Thyroid gland (tissue), 4 donors: Measurements from ENCODE around the gene C1QB. TPM values are rescaled to one million over a fixed set of nuclear protein-coding genes. Genes with fewer than 3 reads are reported as not detected.

Source experiments
- DNase-seq, 2 donors: peaks; one replicate each; pipeline ENCODE4 v3.0.0-alpha.2; 2019
- H3K27ac ChIP-seq, 3 donors: fragments of 200-600 bp; sonication (generic); 1 replicate in 2 of 3; 2 replicates in 1 of 3; pipeline ENCODE4 v1.5.1; 2016 to 2019; ENCODE audit warnings: mild to moderate bottlenecking in 1 of 3, moderate library complexity in 1 of 3
- H3K27me3 ChIP-seq: fragments of 200-600 bp; sonication (generic); one replicate; pipeline ENCODE4 v1.5.1; 2019
- H3K36me3 ChIP-seq, 2 donors: fragments of 200-600 bp; sonication (generic); one replicate each; pipeline ENCODE4 v1.5.1; 2016 to 2019
- H3K4me1 ChIP-seq, 2 donors: fragments of 200-600 bp; sonication (generic); one replicate each; pipeline ENCODE4 v1.5.1; 2017 to 2019
- H3K4me3 ChIP-seq, 3 donors: fragments of 200-600 bp; sonication (generic); replicated peaks in 1 of 3; 1 replicate in 2 of 3; 2 replicates in 1 of 3; pipeline ENCODE4 v1.5.1; 2016; ENCODE audit warnings: mild to moderate bottlenecking in 1 of 3
- H3K9me3 ChIP-seq: fragments of 200-600 bp; sonication (generic); one replicate; pipeline ENCODE4 v1.5.1; 2017
- CTCF ChIP-seq, 6 experiments: fragments of 200-600 bp in 3 of 6; fragments of 450-650 bp in 3 of 6; sonication (generic) in 3 of 6; IDR thresholded peaks; one replicate each; pipeline ENCODE4 v1.5.1; 2016 to 2019; ENCODE audit warnings: antibody characterized with exemption in 6 of 6, mild to moderate bottlenecking in 2 of 6, inconsistent platforms in 1 of 6, moderate library complexity in 1 of 6
- POLR2A ChIP-seq, 2 donors: fragments of 450-650 bp; IDR thresholded peaks; one replicate each; pipeline ENCODE4 v1.6.1; 2017; ENCODE audit warnings: antibody characterized with exemption in 2 of 2, mild to moderate bottlenecking in 2 of 2, moderate library complexity in 1 of 2
- WGBS, 2 donors: methylation state at CpG; one replicate each; pipeline ENCODE4 v1.1.5; 2017; 5-methylcytosine and 5-hydroxymethylcytosine counted together
- intact Hi-C: fragments of 100-400 bp; cut with DNase I; formaldehyde crosslinking; loops from one replicate; pipeline ENCODE4 v1.15.1; 2023
- total RNA-seq, 4 donors: library from RNA; depleted of rRNA; stranded (reverse); fragments of >200 nt; gene quantifications; one replicate each; pipeline ENCODE4 v1.2.3, GENCODE V29; 2016

Gene C1QB
- total RNA-seq, 4 donors from 2014 or later = 83.4 to 258 (median 146) TPM

- DNase-seq = no peak
- H3K36me3 ChIP-seq = no peaks in the 10 kb centered on the region
- no peak overlapping the region for H3K4me3 ChIP-seq
- TF ChIP-seq POLR2A (IDR thresholded peaks at IDR 0.05) (no peak), CTCF (IDR thresholded peaks at IDR 0.05) (no peak)
- intact Hi-C loops = no loop called here
- H3K9me3 ChIP-seq = no peaks in the 10 kb centered on the region
- H3K4me1 ChIP-seq = no peaks in the 10 kb centered on the region
- H3K27me3 ChIP-seq = no peaks in the 10 kb centered on the region
- H3K27ac ChIP-seq = no peak overlapping the region
- 31 to 33% methylated on average over 9 of the region's 9 CpGs for WGBS, 2 donors
These were observed 27.6 kb upstream of the C1QB start for GRCh38 chr1:22625262-22625925.

DNA sequence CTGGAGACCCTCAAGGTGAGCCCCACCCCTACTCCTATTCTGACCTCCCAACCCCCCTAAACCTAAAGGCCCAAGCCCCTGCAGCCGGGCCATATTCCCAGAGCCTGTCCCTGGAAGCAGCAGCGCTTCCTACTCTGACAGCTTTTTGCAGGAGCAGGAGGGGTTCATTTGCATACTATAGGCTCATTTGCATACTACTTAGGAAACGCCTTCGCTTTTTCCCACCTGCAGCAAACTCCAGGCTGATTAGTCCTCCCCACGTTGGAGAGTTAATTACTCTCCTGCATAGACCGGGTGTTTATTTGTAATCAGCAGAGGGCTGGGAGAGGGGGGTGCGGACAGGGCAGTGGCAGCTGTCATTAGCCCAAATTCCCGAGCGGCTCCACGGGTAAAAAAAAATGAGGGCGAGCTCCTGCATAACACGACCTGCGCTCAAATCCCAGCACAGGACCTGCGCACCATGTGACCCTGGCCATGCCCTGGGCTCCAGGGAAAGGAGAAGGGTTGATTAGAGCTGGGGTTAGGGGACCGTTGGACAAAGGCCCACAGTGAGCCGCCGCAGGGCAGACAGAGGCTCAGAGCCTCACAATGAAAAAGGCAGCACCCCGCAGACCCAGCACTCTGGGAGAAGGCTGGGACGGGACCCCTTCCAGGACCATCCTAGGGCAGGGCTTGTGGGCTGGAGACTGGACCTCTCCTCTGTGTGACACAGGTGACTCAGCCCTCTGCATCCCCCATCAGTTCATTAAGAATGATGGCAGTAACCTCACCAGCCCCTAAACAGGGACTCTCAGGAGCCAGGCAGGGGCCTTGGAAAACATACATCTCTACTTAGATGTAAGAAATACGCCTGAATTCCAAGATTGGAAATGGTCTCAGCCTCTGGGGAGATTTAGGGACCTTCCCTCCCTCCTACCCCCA lies 26.5 kb upstream of the C1QB start:
- Histone ChIP-seq H3K4me3 (no peak overlapping the region), H3K4me1 (no peaks in the 10 kb centered on the region), H3K9me3 (no peaks in the 10 kb centered on the region), H3K36me3 (no peaks in the 10 kb centered on the region), H3K27ac (no peak overlapping the region), H3K27me3 (no peaks in the 10 kb centered on the region)
- DNase-seq = no peak
- WGBS, 2 donors = 27 to 35% methylated on average over 19 to 20 of the region's 20 CpGs
- TF ChIP-seq POLR2A (IDR thresholded peaks at IDR 0.05) (no peak), CTCF (IDR thresholded peaks at IDR 0.05) (no peak)
- intact Hi-C loops = no loop called here

DNA sequence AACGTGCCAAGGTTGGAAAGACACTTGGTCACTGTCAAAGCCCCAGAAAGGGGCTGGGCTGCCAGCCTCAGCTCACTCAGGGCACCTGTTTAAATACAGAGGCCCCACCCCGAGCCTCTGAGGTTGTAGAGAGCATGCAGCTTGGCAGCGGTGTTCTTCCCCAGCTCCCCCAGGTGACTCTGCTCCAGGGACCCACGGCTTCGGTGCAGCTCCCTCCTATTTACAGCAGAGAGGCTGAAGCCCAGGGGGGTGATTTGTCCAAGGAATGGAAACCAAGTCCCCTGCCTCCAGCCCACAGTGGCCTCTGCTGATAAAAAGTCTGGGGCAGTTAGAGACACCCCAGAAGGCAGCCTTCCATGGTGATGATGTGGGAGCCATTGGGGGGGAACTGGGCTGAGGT lies 25.7 kb upstream of the C1QB start:
- no peaks in the 10 kb centered on the region for H3K27me3 ChIP-seq
- intact Hi-C loops = no loop called here
- no peak overlapping the region for H3K4me3 ChIP-seq
- no peaks in the 10 kb centered on the region for H3K4me1 ChIP-seq
- 52 to 61% methylated on average over 5 of the region's 5 CpGs for WGBS, 2 donors
- no peaks in the 10 kb centered on the region for H3K36me3 ChIP-seq
- H3K9me3 ChIP-seq = no peaks in the 10 kb centered on the region
- no peak overlapping the region for H3K27ac ChIP-seq
- TF ChIP-seq CTCF (IDR thresholded peaks at IDR 0.05) (no peak), POLR2A (IDR thresholded peaks at IDR 0.05) (no peak)
- DNase-seq = no peak

DNA sequence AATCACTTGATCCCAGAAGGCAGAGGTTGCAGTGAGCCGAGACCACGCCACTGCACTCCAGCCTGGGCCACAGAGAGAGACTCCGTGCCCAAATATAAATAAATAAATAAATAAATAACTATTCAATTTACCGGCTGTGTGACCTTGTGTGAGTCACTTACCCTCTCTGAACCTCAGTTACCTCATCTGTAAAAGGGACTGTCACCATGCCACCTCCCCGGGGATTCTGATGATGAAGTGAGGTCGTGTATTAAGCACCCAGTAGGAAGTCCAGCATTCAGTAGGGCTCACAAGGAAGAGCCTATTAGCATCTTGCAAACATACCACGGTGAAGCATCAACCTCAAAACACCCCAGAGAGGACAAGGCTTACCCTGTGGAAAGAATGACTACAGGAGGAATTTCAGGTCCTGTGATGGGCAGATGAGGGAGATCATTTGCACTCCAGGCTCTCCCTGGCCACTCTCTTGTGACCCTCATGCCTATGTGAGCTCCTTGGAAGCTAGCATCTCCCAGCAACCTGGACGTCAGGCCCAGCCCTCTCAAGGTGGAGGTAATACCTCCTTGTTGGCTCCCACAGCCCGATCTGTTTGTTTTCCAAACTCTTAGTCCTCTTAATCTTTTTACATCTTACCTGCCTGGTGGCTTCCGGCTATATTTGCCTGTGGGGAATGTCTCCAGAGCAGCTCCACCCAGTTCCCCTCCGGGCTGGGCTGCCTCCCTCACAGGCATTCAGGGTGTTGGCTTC lies 24.2 kb upstream of the C1QB start:
- TF ChIP-seq CTCF (IDR thresholded peaks at IDR 0.05) (no peak), POLR2A (IDR thresholded peaks at IDR 0.05) (no peak)
- Histone ChIP-seq H3K27ac (no peak overlapping the region), H3K27me3 (no peaks in the 10 kb centered on the region), H3K9me3 (no peaks in the 10 kb centered on the region), H3K4me3 (no peak overlapping the region), H3K36me3 (no peaks in the 10 kb centered on the region), H3K4me1 (no peaks in the 10 kb centered on the region)
- intact Hi-C loops = no loop called here
- no peak for DNase-seq
- 42 to 45% methylated on average over 11 of the region's 11 CpGs for WGBS, 2 donors
